GM18870 (cell line): ENCODE measurements around the gene CRIP2.

Experiments used
- ATAC-seq: cut with Tn5 transposase; IDR thresholded peaks from one replicate; pipeline ENCODE4 v1.9.1; 2021; ENCODE audit warnings: moderate library complexity; ENCODE audit not compliant: unreplicated experiment

The CRIP2 gene

DNA sequence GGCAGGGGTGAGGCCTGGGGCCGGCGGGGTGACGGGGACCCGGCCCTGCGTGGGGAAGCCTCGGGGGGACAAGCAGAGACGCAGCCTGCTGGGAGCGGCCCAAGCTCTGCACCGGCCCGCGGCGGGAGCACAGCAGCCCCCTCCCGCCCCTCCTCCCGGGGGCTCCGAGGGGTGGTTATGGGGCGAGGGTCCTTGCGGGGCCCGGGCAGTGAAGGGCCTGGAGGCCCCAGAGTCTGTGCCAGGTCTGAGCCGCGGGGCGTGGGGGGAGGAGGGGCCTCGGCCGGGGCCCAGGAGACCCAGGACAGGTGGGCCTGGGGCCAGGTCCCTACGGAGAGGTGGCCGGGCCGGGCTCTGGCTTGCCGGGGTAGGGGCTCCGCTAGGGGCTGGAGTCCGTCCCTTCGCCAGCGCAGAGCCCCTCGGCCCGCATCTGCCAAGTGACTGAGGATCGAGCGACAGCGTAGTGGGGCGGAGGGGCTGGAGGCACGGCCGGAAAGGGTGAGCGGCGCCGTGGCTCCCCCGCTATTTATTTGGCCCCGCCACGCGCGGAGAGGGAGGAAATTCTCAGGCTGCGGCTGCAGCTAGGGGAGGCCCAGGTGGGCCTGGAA is 52.3 kb downstream of the CRIP2 start:
- ATAC-seq: no peak

DNA sequence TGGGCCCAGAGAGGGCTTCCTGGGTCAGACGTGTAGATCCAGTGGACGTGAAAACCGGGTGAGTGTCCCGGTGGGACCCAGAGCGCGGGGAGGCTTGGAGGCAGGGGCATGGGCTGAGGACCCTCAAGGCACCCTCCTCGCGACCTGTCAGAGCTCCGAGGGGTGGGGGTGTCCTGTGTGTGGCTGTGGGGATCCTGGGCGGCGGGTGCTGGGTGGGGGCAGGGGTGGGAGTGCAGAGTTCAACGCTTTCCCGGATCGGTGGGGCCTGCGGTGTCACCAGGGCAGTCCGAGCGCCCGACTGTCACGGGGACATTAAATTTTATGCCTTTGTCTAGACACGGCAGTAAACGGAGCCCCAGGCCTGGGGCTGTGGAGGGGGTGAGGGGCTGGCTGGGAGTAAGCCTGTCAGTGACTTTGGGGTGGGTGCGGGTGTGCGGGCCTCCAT is 52.8 kb downstream of the CRIP2 start:
- ATAC-seq: no peak

DNA sequence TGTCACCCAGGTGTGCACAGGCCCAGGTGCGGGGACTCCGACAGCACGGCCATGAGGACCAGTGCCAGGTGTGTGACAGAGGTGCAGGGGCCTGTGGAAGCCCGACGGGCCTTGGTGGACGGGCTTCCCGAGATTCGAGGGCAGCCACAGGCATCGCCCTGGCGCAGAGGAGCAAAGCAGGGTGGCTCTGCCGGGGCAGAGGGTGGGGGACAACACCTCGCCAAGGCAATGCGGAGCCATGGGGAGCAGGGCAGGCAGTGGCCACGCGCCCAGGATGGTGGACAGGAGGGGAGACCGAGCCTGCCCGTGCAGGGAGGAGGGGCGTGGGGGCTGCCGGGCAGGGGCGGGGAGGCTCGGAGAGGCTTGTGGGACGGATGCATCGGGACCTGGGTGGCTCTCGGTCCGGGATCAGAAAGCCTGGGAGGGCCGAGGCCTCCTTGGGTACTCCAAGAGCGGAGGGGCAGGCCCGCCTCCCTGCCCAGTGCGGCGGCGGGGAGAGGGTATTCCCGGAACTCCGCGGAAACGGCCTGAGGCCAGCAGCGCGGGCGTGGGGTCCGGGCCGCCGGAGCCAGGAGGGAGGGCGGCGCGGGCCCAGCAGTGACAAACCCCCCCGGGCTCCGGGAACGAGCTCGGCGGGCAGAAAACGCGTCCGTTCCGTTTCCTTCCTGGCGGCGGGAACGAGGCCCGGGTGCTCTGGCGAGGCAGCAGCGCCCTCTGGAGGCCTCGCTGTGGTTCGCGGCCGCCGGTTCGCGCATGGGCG is 53.4 kb downstream of the CRIP2 start:
- no peak for ATAC-seq

DNA sequence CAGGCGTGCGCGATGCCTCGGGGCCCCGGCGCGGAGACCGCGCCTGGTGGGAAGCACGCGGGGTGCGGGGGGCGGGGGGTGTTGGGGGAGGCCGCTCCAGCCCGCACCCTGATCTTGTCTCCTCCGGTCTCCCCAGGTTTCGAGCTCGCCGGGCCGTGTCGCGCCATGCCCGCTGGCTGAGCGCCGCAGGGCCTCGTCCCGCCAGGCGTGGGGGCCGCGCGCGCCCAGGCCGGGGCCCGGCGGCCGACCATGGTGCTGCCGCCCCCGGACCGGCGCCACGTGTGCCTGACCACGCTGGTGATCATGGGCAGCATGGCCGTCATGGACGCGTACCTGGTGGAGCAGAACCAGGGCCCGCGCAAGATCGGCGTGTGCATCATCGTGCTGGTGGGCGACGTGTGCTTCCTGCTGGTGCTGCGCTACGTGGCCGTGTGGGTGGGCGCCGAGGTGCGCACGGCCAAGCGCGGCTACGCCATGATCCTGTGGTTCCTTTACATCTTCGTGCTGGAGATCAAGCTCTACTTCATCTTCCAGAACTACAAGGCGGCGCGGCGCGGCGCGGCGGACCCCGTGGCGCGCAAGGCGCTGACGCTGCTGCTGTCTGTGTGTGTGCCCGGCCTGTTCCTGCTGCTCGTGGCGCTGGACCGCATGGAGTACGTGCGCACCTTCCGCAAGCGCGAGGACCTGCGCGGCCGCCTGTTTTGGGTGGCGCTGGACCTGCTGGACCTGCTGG is 54.1 kb downstream of the CRIP2 start:
- no peak for ATAC-seq

DNA sequence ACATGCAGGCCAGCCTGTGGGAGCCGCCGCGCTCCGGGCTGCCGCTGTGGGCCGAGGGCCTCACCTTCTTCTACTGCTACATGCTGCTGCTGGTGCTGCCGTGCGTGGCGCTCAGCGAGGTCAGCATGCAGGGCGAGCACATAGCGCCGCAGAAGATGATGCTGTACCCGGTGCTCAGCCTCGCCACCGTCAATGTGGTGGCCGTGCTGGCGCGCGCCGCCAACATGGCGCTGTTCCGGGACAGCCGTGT is 54.6 kb downstream of the CRIP2 start:
- ATAC-seq: no peak
